Erythroblast (primary cell): ENCODE results near the gene POC1B.

ENCODE experiments used
- GATA1 ChIP-seq: IDR thresholded peaks from 2 replicates; pipeline ENCODE4 v1.6.1; 2011; ENCODE audit warnings: low read depth, mild to moderate bottlenecking, control low read depth, low read length, moderate library complexity
- POLR2A ChIP-seq: IDR thresholded peaks from 2 replicates; pipeline ENCODE4 v1.6.1; 2011; ENCODE audit warnings: mild to moderate bottlenecking, low read length

DNA sequence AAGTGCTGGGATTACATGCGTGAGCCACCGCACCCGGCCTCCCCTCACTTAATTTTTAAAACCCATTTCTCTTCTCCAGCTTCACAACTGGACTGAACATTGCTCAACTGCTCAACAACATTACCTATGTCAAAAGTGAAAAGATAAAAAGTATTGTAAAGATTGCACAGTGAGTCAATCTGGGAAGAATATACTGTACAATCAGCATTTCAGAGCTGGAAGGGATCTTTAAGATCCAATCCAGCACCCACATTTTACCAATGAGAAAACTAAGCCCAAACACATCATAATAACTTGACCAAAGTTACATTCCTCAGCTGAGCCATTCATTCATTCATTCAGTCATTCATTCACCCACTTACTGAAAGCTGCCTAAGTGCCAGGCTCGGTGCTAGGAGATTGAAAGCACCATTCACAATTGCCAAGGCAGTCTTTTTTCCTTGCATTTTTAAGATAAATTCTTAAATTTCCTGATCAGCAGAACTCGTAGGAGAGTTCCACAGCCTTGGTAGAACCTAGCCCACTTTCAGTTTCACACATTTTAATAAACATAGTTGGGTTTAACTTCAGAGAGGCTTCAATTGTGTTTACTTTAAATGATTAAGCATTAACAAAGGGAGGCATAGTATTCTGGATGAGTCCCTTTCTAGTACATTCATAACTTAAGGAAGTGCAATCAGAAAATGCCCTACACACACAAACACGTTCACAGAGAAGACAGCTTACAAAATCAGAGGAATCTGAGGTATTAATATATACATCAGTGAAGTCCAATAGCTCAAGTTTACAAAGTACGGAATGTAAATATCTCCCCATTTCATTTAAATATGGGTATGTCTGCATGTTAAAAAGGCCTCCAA, 4.3 kb downstream of the POC1B start:
- TF ChIP-seq POLR2A: no peak
- no peak for TF ChIP-seq GATA1
